ENCODE results near the gene TUSC7.

The TUSC7 gene

DNA sequence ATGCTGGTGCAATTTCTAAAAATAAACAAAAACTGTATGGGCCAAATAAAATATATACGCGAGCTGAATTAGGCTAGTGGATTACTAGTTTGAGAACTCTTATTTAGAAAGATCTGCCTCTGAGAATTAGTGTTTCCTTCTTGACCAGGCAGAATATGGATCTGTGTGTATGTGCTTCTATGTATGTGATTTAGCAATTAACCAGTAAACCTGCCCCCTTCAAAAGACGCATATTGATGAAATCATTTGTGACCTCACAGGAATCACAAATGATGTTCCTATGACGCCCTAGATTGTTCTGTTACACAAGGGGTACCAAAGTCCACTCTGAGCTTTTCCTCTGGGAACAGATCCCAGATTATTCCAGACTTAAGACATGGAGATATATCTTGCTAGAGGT is at the start of gene TUSC7:
Gene TUSC7, plus strand, starts transcription at position 301 of the 400 bp plus-strand sequence.
- no peak within 1 kb of the TSS for H3K4me3 ChIP-seq (ENCODE audit: low read length)
- no peak for DNase-seq (ENCODE audit: low read depth)
- TF ChIP-seq, protein P1, sequence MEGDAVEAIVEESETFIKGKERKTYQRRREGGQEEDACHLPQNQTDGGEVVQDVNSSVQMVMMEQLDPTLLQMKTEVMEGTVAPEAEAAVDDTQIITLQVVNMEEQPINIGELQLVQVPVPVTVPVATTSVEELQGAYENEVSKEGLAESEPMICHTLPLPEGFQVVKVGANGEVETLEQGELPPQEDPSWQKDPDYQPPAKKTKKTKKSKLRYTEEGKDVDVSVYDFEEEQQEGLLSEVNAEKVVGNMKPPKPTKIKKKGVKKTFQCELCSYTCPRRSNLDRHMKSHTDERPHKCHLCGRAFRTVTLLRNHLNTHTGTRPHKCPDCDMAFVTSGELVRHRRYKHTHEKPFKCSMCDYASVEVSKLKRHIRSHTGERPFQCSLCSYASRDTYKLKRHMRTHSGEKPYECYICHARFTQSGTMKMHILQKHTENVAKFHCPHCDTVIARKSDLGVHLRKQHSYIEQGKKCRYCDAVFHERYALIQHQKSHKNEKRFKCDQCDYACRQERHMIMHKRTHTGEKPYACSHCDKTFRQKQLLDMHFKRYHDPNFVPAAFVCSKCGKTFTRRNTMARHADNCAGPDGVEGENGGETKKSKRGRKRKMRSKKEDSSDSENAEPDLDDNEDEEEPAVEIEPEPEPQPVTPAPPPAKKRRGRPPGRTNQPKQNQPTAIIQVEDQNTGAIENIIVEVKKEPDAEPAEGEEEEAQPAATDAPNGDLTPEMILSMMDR (conservative IDR thresholded peaks at IDR 0.05; ENCODE audit: low read depth, low read length) = no peak

GRCh38 chr3:116661196-116661595 is 48.4 kb upstream of the TUSC7 start:
- no peak overlapping the region for H3K4me3 ChIP-seq (ENCODE audit: low read length)
- TF ChIP-seq, protein P1 (conservative IDR thresholded peaks at IDR 0.05; ENCODE audit: low read depth, low read length) = no peak
- no peak for DNase-seq (ENCODE audit: low read depth)

DNA sequence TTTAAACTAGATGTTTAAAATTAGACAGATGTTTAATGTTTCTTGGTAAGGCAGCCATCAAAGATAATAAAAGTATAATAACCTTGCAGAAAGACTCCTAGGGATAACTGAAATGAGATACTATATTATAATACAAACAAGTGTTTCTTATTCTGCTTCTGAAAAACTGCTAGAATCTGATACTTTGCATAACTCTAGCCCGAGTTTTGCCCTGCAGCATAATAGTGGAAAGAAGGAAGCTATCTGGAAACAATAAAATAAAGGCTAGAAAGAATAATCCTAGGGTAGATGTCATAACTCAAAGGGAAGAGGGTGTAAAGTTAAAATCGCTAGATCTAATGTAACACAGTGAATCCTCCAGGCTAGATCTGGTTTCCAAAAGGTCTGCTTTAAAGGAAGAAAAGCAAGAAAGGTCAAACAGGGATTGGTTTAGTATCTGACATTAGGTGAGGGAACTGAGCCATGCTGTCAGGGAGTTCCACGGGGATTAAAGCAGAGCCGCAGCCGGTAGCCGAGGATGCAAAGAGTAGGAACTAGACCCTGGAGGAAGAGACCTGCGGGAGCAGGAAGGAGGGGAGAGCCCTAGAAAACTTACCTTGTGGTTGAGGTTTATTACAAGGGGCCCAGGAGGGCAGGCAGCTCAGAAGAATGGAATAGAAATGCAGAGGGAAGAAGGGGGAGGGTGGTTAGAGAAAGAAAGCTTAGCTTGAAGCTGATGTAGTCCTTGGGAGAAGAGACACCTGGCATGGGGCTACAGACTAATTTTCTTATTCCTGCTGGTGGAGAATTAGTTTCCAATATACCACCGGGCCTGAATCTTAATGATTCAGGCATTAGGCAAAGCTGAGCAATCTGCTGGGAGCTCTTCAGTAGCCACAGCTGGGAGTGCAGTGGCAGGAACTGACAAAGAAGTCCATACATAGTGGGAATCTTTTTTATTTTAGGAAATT is 46.1 kb upstream of the TUSC7 start:
- TF ChIP-seq, protein P1 (conservative IDR thresholded peaks at IDR 0.05; ENCODE audit: low read depth, low read length) = no peak
- DNase-seq (ENCODE audit: low read depth) = no peak

GRCh38 chr3:116667324-116667723 is 42.3 kb upstream of the TUSC7 start:
- TF ChIP-seq, protein P1 (conservative IDR thresholded peaks at IDR 0.05; ENCODE audit: low read depth, low read length) = no peak
- H3K4me3 ChIP-seq (ENCODE audit: low read length) = no peak overlapping the region

More for the DNA sequence above, 46.1 kb upstream of the TUSC7 start:
- H3K4me3 ChIP-seq (ENCODE audit: low read length) = no peak overlapping the region

GRCh38 chr3:116667791-116668190 is 41.8 kb upstream of the TUSC7 start:
- TF ChIP-seq, protein P1 (conservative IDR thresholded peaks at IDR 0.05; ENCODE audit: low read depth, low read length) = no peak
- no peak for DNase-seq (ENCODE audit: low read depth)
- no peak overlapping the region for H3K4me3 ChIP-seq (ENCODE audit: low read length)

More at GRCh38 chr3:116667324-116667723, 42.3 kb upstream of the TUSC7 start:
- no peak for DNase-seq (ENCODE audit: low read depth)

- DNase-seq (ENCODE audit: low read depth) = no peak
- H3K4me3 ChIP-seq (ENCODE audit: low read length) = no peak overlapping the region
- TF ChIP-seq, protein P1 (conservative IDR thresholded peaks at IDR 0.05; ENCODE audit: low read depth, low read length) = no peak
Measured at GRCh38 chr3:116669576-116669975, 40.0 kb upstream of the TUSC7 start.

GRCh38 chr3:116671151-116671550 is 38.4 kb upstream of the TUSC7 start:
- no peak for DNase-seq (ENCODE audit: low read depth)
- H3K4me3 ChIP-seq (ENCODE audit: low read length) = no peak overlapping the region
- TF ChIP-seq, protein P1 (conservative IDR thresholded peaks at IDR 0.05; ENCODE audit: low read depth, low read length) = no peak

Data from retinal pigment epithelial cell (primary cell).